A549 treated with GW870086 at 1 μM for 4 hours (cell line): ENCODE measurements around the gene CCDC33. TPM values are rescaled to one million over a fixed set of nuclear protein-coding genes. Genes with fewer than 3 reads are reported as not detected.

Experiments used
- total RNA-seq: library from RNA; stranded (reverse); fragments of 200-300 nt; extraction: Qiagen RNA extraction; gene quantifications from 5 replicates; pipeline ENCODE4 v1.2.3, GENCODE V29; 2022; ENCODE audit warnings: low read depth

The CCDC33 gene
- 8.0 to 9.7 TPM (median 8.7 TPM) in 5 replicates for total RNA-seq

DNA sequence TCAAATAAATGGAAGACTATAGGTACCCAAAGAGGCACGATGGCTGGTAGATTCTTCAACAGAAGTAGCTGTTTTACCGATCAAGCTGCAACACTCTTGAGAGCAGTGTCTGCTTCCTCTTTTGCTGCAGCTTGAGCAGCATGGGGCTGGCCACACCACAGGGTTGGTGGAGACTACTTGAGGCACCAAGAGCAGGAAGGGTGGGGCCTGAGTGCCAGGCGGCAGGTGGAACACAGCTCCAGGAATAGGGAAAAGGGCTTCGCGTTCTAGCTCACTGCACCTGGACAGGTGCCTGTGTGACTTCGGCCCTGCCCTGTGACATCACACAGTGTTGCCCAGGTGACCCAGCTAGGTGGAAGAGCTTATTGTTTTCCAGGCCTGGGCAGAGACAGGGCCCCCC, at the start of gene CCDC33:
Gene CCDC33, plus strand, starts transcription at position 365 of the 400 bp plus-strand sequence. CDS start 394 bp downstream, outside the sequence.

DNA sequence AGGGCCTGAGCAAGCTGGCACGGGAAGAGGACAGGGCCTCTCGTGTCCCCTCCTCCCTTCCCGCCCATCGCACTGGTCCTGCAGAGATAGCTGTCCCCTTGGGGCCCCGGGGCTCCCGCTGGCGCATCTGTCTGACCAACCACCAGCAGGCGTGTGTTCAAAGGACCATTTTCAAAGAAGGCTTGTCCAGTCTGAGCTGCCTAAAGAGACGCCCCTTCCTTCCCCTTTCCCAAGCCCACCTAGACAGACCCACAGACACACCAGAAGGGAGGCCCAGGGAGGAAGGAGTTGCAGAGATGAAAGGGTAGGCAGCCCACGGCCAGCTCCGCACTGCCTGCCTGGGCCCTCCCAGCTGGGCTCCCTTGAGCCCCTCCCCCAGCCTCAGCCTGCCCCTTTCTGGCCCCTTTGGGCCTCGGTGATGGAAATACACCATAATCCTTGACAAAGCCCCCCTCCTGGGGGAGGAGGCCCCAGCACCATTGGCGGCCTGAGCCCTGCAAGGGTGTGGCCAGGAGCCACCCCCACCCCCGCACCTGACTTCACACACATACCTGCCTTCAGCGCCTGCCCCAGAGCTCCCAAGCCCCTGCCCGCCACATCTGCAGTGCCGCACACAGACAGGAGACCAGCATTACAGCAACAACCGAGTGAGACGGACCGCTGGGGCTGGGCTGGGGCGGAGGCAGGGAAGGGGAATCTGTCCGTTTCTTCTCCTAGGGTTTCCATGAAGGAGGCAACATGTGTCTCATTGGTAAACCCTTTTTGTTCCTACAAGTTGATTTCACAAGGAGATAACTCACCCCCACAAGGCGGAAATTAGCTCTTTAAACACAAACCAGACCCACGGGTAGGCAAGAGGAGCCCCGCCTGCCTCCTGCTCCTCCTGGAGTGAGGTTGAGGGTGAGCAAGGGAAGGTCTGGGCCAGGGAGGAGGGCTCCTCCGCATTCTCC, 33.4 kb upstream of the CCDC33 start, which contains the start of gene STRA6:
Gene STRA6, minus strand, starts transcription at position 336 of the 950 bp plus-strand sequence. CDS start 520 bp downstream, outside the sequence.

DNA sequence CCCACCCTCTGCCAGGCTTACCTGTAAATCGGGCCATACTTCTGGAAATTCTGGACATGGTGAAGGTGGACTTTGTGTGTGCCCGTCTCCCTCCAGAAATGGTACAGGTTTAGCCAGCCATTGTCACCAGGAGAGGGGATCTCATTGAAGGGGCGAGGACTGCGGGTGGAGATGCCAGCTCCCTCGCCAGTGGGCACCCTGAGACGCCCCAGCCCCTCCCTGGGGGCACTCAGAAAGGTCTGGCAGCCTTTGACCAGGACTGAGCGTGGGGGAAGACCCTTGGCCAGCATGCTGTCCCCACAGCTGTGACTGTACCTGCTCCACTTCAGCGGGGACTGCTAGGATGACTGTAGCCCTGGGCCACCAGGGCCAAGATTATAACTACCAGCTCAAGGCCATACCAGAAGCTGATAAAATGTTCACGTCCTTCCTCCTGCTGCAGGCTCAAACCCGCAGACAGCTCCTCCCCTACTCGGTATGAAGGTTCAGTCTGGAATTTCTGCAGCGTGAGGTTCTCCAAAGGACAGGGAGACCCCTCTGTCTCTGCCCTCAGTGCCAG, 131.2 kb downstream of the CCDC33 start, which contains the start of gene CYP11A1:
Gene CYP11A1, minus strand, starts transcription at position 351 of the 559 bp plus-strand sequence. Its CDS starts 61 bp downstream, at position 290.

Other genes with a start within 250 kb of the CCDC33 start
- 9.5 to 13.3 TPM (median 11.8 TPM) in 5 replicates for gene STOML1, start 244.0 kb upstream of the CCDC33 start, total RNA-seq
- gene PML, start 241.6 kb upstream of the CCDC33 start, total RNA-seq, result 12.4 to 18.0 TPM (median 15.8 TPM) in 5 replicates
- 0.06 to 0.16 TPM (median 0.09 TPM) in 5 replicates for gene GOLGA6A, start 153.8 kb upstream of the CCDC33 start, total RNA-seq
- gene ISLR2, start 105.7 kb upstream of the CCDC33 start, total RNA-seq, result 0.07 to 0.28 TPM (median 0.26 TPM) in 5 replicates
- 0.33 to 0.60 TPM (median 0.43 TPM) in 5 replicates for gene ISLR, start 62.6 kb upstream of the CCDC33 start, total RNA-seq
- 63.1 to 94.6 TPM (median 85.2 TPM) in 5 replicates for gene STRA6, start 33.5 kb upstream of the CCDC33 start, total RNA-seq
- not detected in 5 replicates for gene CYP11A1, start 131.3 kb downstream of the CCDC33 start, total RNA-seq
- gene SEMA7A, start 197.6 kb downstream of the CCDC33 start, total RNA-seq, result 1.2 to 1.6 TPM (median 1.4 TPM) in 5 replicates
- 36.7 to 42.8 TPM (median 39.6 TPM) in 5 replicates for gene UBL7, start 224.8 kb downstream of the CCDC33 start, total RNA-seq